ENCODE data around the gene TRIM10. TPM values are rescaled to one million over a fixed set of nuclear protein-coding genes. Genes with fewer than 3 reads are reported as not detected.

Gene TRIM10
- total RNA-seq, 4 donors from 2014 or later = not detected

DNA sequence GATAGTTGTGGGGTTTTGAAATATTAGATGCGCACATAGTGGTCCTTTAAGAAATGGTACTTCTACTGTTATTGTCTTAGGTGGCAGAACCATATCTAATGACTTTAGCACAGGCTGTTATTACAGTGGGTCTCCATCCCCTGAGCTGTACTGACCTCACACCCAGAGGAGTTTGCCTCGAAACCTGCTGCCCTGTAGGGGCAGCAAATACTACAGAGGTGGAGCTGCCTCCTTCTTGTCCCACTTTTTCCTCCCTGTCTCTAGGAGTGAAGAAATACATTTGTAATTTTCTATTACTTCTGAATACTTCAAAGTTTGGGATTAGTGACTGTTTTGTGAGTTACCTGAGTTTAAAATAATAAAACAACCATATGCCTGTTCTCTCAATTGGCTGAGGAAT is 56.4 kb downstream of the TRIM10 start:
- TF ChIP-seq, protein P1, sequence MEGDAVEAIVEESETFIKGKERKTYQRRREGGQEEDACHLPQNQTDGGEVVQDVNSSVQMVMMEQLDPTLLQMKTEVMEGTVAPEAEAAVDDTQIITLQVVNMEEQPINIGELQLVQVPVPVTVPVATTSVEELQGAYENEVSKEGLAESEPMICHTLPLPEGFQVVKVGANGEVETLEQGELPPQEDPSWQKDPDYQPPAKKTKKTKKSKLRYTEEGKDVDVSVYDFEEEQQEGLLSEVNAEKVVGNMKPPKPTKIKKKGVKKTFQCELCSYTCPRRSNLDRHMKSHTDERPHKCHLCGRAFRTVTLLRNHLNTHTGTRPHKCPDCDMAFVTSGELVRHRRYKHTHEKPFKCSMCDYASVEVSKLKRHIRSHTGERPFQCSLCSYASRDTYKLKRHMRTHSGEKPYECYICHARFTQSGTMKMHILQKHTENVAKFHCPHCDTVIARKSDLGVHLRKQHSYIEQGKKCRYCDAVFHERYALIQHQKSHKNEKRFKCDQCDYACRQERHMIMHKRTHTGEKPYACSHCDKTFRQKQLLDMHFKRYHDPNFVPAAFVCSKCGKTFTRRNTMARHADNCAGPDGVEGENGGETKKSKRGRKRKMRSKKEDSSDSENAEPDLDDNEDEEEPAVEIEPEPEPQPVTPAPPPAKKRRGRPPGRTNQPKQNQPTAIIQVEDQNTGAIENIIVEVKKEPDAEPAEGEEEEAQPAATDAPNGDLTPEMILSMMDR (IDR thresholded peaks at IDR 0.05) = no peak
- TF ChIP-seq POLR2A (IDR thresholded peaks at IDR 0.05) = no peak
- DNase-seq = no peak

DNA sequence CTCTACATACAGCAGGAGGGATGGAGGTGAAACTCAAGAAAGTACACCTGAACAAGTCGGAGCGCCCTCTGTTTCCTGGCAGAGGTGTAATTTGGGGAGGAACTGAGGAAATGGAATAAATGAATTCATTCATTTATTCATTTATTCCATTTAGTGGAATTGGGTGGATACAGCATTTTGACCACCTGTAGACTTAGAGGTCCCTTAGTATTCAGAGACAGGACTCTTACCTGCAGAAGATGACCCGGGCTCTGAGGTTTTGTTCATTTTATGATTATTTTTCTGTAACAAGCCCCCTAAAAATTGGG is 57.2 kb downstream of the TRIM10 start:
- Histone ChIP-seq H3K27ac (no peak overlapping the region), H3K27me3 (no peaks in the 10 kb centered on the region), H3K9me3 (no peaks in the 10 kb centered on the region), H3K36me3 (no peaks in the 10 kb centered on the region), H3K4me3 (replicated peaks in 1 of 3) (no peak overlapping the region), H3K4me1 (peaks cover 14 to 29% of the 10 kb centered on the region in 2 donors)
- intact Hi-C loops (cut with DNase I) = loop anchor here (2.0 kb wide), 1 partner anchor 27 kb away; no protein-coding TSS in a partner anchor
- WGBS, 2 donors = 34 to 55% methylated on average over 3 of the region's 3 CpGs
- no peak for TF ChIP-seq POLR2A (IDR thresholded peaks at IDR 0.05)
- TF ChIP-seq, protein P1 (IDR thresholded peaks at IDR 0.05) = no peak
- no peak for DNase-seq

More for the DNA sequence above, 56.4 kb downstream of the TRIM10 start:
- Histone ChIP-seq H3K27me3 (no peaks in the 10 kb centered on the region), H3K9me3 (no peaks in the 10 kb centered on the region), H3K36me3 (no peaks in the 10 kb centered on the region), H3K27ac (no peak overlapping the region), H3K4me3 (replicated peaks in 1 of 3) (no peak overlapping the region), H3K4me1 (peaks cover 14 to 29% of the 10 kb centered on the region in 2 donors)
- WGBS, 2 donors = 86 to 93% methylated on average over 2 of the region's 2 CpGs
- intact Hi-C loops (cut with DNase I) = loop anchor here (2.0 kb wide), 1 partner anchor 26 kb away; no protein-coding TSS in a partner anchor

DNA sequence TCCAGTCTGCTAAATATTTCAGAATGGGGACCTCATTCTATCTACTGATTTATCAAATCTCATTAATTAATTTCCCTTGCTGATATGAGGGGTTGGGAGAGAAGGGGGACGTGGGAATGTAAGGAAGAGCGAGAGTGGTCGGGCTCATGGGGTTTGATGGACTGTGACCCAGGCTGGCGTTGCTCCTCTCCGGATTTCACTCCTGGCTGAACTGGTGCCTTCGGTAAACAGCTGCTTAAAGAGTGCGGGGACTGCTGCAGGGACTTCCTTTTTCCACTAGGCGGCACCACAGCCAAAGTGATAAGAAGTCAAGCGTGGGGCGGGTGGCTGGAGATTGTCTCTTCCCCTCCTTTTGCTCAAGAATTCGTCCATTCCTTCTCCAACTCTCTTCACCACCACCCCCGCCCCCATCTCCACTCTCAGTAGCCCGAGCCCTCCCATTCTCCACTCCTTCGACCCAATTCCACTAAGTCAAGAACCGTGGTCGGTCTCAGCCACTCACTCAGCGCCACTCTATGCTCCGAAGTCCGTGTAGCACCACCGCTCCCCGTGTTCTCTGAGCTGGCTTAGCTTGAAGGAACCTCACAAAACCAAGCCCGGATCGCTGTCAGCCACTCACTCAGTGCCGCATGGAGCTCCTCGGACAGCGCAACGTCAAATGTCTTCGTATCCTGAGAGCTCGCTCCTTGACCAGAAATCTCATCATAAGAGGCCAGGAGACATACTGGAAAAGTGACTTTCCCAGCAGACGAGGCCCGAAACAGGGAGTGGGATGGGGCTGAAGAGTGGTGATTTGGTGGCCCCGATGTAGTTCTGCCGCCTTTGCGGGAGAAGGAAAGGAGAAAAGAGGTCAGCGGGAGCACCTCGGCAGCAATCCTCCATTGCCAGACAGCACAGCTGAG is 57.8 kb downstream of the TRIM10 start:
- TF ChIP-seq POLR2A (IDR thresholded peaks at IDR 0.05) = no peak
- TF ChIP-seq, protein P1 (IDR thresholded peaks at IDR 0.05) = peak; percentile 80 to 99 (median 92)
- H3K27me3 ChIP-seq = no peaks in the 10 kb centered on the region
- H3K4me3 ChIP-seq (replicated peaks in 1 of 3) = peak overlapping the region in 1 of 3 donors; percentile 28
- peaks cover 14 to 29% of the 10 kb centered on the region in 2 donors for H3K4me1 ChIP-seq
- WGBS, 2 donors = 2 to 3% methylated on average over 36 of the region's 36 CpGs
- H3K9me3 ChIP-seq = no peaks in the 10 kb centered on the region
- no peaks in the 10 kb centered on the region for H3K36me3 ChIP-seq
- intact Hi-C loops (cut with DNase I) = no loop called here
- DNase-seq = peak; percentile 93 to 94
- H3K27ac ChIP-seq = peak overlapping the region; percentile 3 to 65 (median 60)

DNA sequence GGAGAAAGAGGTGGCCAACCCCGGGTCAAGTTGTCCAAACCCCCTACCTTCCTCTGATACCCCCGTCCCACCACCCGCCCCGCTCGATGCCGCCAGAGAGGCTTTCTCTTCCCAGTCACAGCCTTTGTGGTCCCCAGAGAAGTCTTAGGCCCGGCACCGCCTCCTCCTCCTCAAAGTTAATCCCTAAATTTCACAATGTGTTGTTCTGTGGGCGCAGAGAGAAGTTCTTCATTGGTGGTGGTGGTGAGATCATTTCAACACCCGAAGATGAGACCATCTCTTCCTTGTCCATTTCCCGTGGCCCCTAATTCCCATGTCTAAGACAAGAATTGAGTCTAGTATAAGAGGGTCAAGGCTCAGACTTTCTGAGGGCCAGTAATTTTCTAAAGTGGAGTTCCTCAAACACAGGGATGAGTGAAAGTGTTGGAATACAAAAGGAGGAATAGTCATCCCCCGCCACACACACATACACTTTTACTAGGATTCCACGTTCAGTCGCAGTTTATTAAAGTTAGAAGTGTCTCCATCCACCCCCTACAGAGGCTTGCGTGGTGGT is 58.5 kb downstream of the TRIM10 start:
- Histone ChIP-seq H3K27me3 (no peaks in the 10 kb centered on the region), H3K4me3 (replicated peaks in 1 of 3) (peak overlapping the region in 1 of 3 donors; percentile 19), H3K36me3 (no peaks in the 10 kb centered on the region), H3K27ac (peak overlapping the region; percentile 3 to 65 (median 54)), H3K4me1 (peaks cover 14 to 29% of the 10 kb centered on the region in 2 donors), H3K9me3 (no peaks in the 10 kb centered on the region)
- 41 to 42% methylated on average over 14 to 15 of the region's 15 CpGs for WGBS, 2 donors
- TF ChIP-seq, protein P1 (IDR thresholded peaks at IDR 0.05) = no peak
- no peak for TF ChIP-seq POLR2A (IDR thresholded peaks at IDR 0.05)
- intact Hi-C loops (cut with DNase I) = no loop called here
- peak in 1 of 2 donors; percentile 16 for DNase-seq

Small RNA genes lying within 50 kb of the gene (small RNA-seq; reads per million reads assigned to genes)
- gene RF00554 = not detected

Other genes starting within 250 kb of the TRIM10 start
- 100 to 1,000 TPM; 398 to 842 (median 578) TPM for gene HLA-A, start 218.7 kb downstream of the TRIM10 start, total RNA-seq
- 10 to 100 TPM in 2 of 4 donors, 1 to 10 TPM in 2; 9.3 to 26.5 (median 12.2) TPM for gene POLR1H, start 99.9 kb downstream of the TRIM10 start, total RNA-seq
- gene PPP1R11, start 94.0 kb downstream of the TRIM10 start, total RNA-seq = 10 to 100 TPM; 41.3 to 64.1 (median 50.7) TPM
- not detected for gene RNF39, start 85.4 kb downstream of the TRIM10 start, total RNA-seq
- gene TRIM31, start 48.1 kb downstream of the TRIM10 start, total RNA-seq = not detected
- gene TRIM40, start 25.1 kb downstream of the TRIM10 start, total RNA-seq = not detected
- not detected for gene TRIM15, start 2.3 kb upstream of the TRIM10 start, total RNA-seq
- gene TRIM26, start 52.2 kb upstream of the TRIM10 start, total RNA-seq = 10 to 100 TPM; 52.9 to 72.2 (median 62.4) TPM
- gene TRIM39, start 165.7 kb upstream of the TRIM10 start, total RNA-seq = 10 to 100 TPM; 23.5 to 28.5 (median 25.8) TPM
- gene RPP21, start 183.9 kb upstream of the TRIM10 start, total RNA-seq = 10 to 100 TPM; 27.2 to 88.7 (median 60.8) TPM